Skin epidermis (tissue), 12 donors: Measurements from ENCODE around the gene PEX10.

Source experiments
- H3K27ac ChIP-seq, 21 experiments: fragments of 200-600 bp; sonication (generic) in 11 of 21; one replicate each; pipeline ENCODE4 v1.5.0; 2020; ENCODE audit warnings: mild to moderate bottlenecking in 3 of 21, inconsistent platforms in 2 of 21, moderate library complexity in 2 of 21
- H3K4me3 ChIP-seq, 7 experiments: fragments of 200-600 bp; sonication (generic) in 2 of 7; one replicate each; pipeline ENCODE4 v1.5.0; 2020; ENCODE audit warnings: inconsistent platforms in 2 of 7, mild to moderate bottlenecking in 2 of 7, moderate library complexity in 1 of 7

PEX10 gene

GRCh38 chr1:2393471-2393877, 18.9 kb downstream of the PEX10 start:
- no peak overlapping the region for H3K4me3 ChIP-seq

GRCh38 chr1:2392686-2393085, 19.7 kb downstream of the PEX10 start:
- H3K27ac ChIP-seq, result peak overlapping the region in 15 of 21 experiments; percentile 85 to 98 (median 91)
- H3K4me3 ChIP-seq, result peak overlapping the region; percentile 76 to 99 (median 97)

More at GRCh38 chr1:2393471-2393877, 18.9 kb downstream of the PEX10 start:
- H3K27ac ChIP-seq, result peak overlapping the region in 2 of 21 experiments; percentile 1 to 97

- peak overlapping the region; percentile 76 to 99 (median 97) for H3K4me3 ChIP-seq
- H3K27ac ChIP-seq, result peak overlapping the region; percentile 65 to 98 (median 91)
Measured at GRCh38 chr1:2391931-2392509, 20.3 kb downstream of the PEX10 start.

- Histone ChIP-seq H3K27ac (peak within 1 kb of the TSS; percentile 65 to 98 (median 91)), H3K4me3 (peak within 1 kb of the TSS; percentile 76 to 99 (median 97))
Measured at GRCh38 chr1:2391041-2391930, 21.1 kb downstream of the PEX10 start, which contains the start of the genes MORN1 and RER1. Gene MORN1 (minus strand): TSS chr1:2391554. CDS start chr1:2391533, 21 bp downstream. Gene RER1 (plus strand): TSS chr1:2391841. CDS start chr1:2395791, 3,950 bp downstream.

- H3K27ac ChIP-seq, result peak overlapping the region in 12 of 21 experiments; percentile 20 to 97 (median 52)
- no peak overlapping the region for H3K4me3 ChIP-seq
Measured at GRCh38 chr1:2389644-2390043, 22.7 kb downstream of the PEX10 start.

GRCh38 chr1:2388004-2388913, 24.1 kb downstream of the PEX10 start:
- no peak overlapping the region for H3K27ac ChIP-seq

GRCh38 chr1:2386636-2387611, 25.4 kb downstream of the PEX10 start:
- H3K27ac ChIP-seq, result no peak overlapping the region
- no peak overlapping the region for H3K4me3 ChIP-seq

More at GRCh38 chr1:2388004-2388913, 24.1 kb downstream of the PEX10 start:
- H3K4me3 ChIP-seq, result no peak overlapping the region

- no peak overlapping the region for H3K4me3 ChIP-seq
- no peak overlapping the region for H3K27ac ChIP-seq
Measured at GRCh38 chr1:2385606-2386280, 26.6 kb downstream of the PEX10 start.

GRCh38 chr1:2384941-2385481, 27.4 kb downstream of the PEX10 start:
- Histone ChIP-seq H3K27ac (no peak overlapping the region), H3K4me3 (no peak overlapping the region)

- H3K27ac ChIP-seq, result no peak overlapping the region
- H3K4me3 ChIP-seq, result no peak overlapping the region
Measured at GRCh38 chr1:2384130-2384860, 28.1 kb downstream of the PEX10 start.

GRCh38 chr1:2383576-2383975, 28.8 kb downstream of the PEX10 start:
- no peak overlapping the region for H3K27ac ChIP-seq
- H3K4me3 ChIP-seq, result no peak overlapping the region

- Histone ChIP-seq H3K27ac (no peak overlapping the region), H3K4me3 (no peak overlapping the region)
Measured at GRCh38 chr1:2382621-2383361, 29.6 kb downstream of the PEX10 start.

GRCh38 chr1:2381741-2382620, 30.4 kb downstream of the PEX10 start:
- no peak overlapping the region for H3K4me3 ChIP-seq
- H3K27ac ChIP-seq, result peak overlapping the region in 1 of 21 experiments; percentile 44

GRCh38 chr1:2380816-2381591, 31.4 kb downstream of the PEX10 start:
- no peak overlapping the region for H3K4me3 ChIP-seq

More at GRCh38 chr1:2380816-2381591, 31.4 kb downstream of the PEX10 start:
- H3K27ac ChIP-seq, result no peak overlapping the region
